DOHH2 (cell line): ENCODE results near the gene SF3A1.

Experiments used
- EZH2phosphoT487 ChIP-seq: fragments of 200-600 bp; sonication (generic); IDR thresholded peaks from 2 replicates; pipeline ENCODE4 v1.6.1; 2017; ENCODE audit warnings: borderline replicate concordance, mild to moderate bottlenecking, antibody characterized with exemption, low read length, moderate library complexity, mixed read lengths
- TF ChIP-seq, protein P1 (sequence below): fragments of 200-600 bp; sonication (generic); IDR thresholded peaks from one replicate; pipeline ENCODE4 v1.5.1; 2014; ENCODE audit warnings: antibody characterized with exemption, mild to moderate bottlenecking, low read depth, low read length; ENCODE audit not compliant: poor library complexity, severe bottlenecking

DNA sequence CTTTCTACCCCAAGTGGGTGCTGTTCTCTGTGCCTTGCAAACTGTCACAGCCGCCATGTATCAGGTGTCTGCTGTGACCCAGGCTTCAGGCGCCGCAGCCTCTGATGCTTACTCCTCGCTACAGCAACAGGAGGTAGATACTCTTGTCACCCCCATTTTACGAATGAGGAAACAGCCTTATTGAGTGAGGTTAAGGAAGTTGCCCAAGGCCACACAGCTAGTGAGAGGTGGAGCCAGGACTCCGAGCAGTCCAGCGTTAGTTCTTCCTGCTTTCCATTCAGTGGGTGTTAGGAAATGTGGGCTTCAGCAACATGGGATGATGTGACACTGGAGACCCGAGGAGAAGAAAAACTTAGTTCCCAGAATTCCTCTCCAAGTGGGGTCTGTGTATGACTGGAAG, 16.2 kb upstream of the SF3A1 start:
- TF ChIP-seq, protein P1, sequence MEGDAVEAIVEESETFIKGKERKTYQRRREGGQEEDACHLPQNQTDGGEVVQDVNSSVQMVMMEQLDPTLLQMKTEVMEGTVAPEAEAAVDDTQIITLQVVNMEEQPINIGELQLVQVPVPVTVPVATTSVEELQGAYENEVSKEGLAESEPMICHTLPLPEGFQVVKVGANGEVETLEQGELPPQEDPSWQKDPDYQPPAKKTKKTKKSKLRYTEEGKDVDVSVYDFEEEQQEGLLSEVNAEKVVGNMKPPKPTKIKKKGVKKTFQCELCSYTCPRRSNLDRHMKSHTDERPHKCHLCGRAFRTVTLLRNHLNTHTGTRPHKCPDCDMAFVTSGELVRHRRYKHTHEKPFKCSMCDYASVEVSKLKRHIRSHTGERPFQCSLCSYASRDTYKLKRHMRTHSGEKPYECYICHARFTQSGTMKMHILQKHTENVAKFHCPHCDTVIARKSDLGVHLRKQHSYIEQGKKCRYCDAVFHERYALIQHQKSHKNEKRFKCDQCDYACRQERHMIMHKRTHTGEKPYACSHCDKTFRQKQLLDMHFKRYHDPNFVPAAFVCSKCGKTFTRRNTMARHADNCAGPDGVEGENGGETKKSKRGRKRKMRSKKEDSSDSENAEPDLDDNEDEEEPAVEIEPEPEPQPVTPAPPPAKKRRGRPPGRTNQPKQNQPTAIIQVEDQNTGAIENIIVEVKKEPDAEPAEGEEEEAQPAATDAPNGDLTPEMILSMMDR: no peak
- TF ChIP-seq EZH2phosphoT487: no peak
